Measurements from ENCODE around the gene PPP6R2.
"Not testable (repeated sequence)": the region's sequence is repeated elsewhere in the genome, so short reads cannot be mapped to it uniquely, and the experiment has no call there.

Gene PPP6R2

GRCh38 chr22:50432131-50432876 lies 89.2 kb downstream of the PPP6R2 start:
- H3K4me3 ChIP-seq (ENCODE audit: low read depth, low read length): no peak overlapping the region
- DNase-seq (ENCODE audit: low read depth): no peak
- TF ChIP-seq, protein P1, sequence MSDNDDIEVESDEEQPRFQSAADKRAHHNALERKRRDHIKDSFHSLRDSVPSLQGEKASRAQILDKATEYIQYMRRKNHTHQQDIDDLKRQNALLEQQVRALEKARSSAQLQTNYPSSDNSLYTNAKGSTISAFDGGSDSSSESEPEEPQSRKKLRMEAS (IDR thresholded peaks at IDR 0.05; ENCODE audit: low read depth, low read length): no peak
- TF ChIP-seq, protein P2, sequence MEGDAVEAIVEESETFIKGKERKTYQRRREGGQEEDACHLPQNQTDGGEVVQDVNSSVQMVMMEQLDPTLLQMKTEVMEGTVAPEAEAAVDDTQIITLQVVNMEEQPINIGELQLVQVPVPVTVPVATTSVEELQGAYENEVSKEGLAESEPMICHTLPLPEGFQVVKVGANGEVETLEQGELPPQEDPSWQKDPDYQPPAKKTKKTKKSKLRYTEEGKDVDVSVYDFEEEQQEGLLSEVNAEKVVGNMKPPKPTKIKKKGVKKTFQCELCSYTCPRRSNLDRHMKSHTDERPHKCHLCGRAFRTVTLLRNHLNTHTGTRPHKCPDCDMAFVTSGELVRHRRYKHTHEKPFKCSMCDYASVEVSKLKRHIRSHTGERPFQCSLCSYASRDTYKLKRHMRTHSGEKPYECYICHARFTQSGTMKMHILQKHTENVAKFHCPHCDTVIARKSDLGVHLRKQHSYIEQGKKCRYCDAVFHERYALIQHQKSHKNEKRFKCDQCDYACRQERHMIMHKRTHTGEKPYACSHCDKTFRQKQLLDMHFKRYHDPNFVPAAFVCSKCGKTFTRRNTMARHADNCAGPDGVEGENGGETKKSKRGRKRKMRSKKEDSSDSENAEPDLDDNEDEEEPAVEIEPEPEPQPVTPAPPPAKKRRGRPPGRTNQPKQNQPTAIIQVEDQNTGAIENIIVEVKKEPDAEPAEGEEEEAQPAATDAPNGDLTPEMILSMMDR (IDR thresholded peaks at IDR 0.05; ENCODE audit: low read depth, low read length): no peak
- TF ChIP-seq POLR2A (IDR thresholded peaks at IDR 0.05; ENCODE audit: extremely low read depth, insufficient read length) (no peak), MYC (IDR thresholded peaks at IDR 0.05; ENCODE audit: low read depth, low read length) (no peak)

- DNase-seq (ENCODE audit: low read depth); H3K4me3 ChIP-seq (ENCODE audit: low read depth, low read length): not testable (repeated sequence)
Observed at GRCh38 chr22:50432877-50433510, 89.9 kb downstream of the PPP6R2 start.

DNA sequence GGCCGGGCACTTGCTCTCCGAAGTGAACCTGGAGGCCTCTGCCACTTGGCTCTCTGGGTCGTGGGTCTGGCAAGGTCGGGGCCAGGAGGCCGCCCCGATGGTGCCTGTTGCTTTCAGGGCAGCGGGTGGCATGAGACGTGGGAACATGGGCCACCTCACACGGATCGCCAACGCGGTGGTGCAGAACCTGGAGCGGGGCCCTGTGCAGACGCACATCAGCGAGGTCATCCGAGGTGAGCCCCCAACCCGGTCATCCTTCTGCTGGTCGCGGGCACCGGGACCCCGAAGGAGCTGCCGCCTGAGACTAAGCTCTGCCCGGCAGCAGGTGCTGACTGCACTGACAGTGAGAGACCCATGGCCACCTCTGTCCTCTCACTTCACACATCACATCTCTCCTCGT lies 91.7 kb downstream of the PPP6R2 start:
- no peak for DNase-seq (ENCODE audit: low read depth)
- TF ChIP-seq, protein P1 (IDR thresholded peaks at IDR 0.05; ENCODE audit: low read depth, low read length): no peak
- no peak for TF ChIP-seq MYC (IDR thresholded peaks at IDR 0.05; ENCODE audit: low read depth, low read length)
- TF ChIP-seq, protein P2 (IDR thresholded peaks at IDR 0.05; ENCODE audit: low read depth, low read length): no peak
- TF ChIP-seq POLR2A (IDR thresholded peaks at IDR 0.05; ENCODE audit: extremely low read depth, insufficient read length): no peak
- H3K4me3 ChIP-seq (ENCODE audit: low read depth, low read length): no peak overlapping the region

GRCh38 chr22:50435291-50436014 lies 92.3 kb downstream of the PPP6R2 start:
- H3K4me3 ChIP-seq (ENCODE audit: low read depth, low read length): no peak overlapping the region
- no peak for DNase-seq (ENCODE audit: low read depth)
- TF ChIP-seq, protein P1 (IDR thresholded peaks at IDR 0.05; ENCODE audit: low read depth, low read length): no peak
- no peak for TF ChIP-seq POLR2A (IDR thresholded peaks at IDR 0.05; ENCODE audit: extremely low read depth, insufficient read length)
- TF ChIP-seq, protein P2 (IDR thresholded peaks at IDR 0.05; ENCODE audit: low read depth, low read length): no peak

DNA sequence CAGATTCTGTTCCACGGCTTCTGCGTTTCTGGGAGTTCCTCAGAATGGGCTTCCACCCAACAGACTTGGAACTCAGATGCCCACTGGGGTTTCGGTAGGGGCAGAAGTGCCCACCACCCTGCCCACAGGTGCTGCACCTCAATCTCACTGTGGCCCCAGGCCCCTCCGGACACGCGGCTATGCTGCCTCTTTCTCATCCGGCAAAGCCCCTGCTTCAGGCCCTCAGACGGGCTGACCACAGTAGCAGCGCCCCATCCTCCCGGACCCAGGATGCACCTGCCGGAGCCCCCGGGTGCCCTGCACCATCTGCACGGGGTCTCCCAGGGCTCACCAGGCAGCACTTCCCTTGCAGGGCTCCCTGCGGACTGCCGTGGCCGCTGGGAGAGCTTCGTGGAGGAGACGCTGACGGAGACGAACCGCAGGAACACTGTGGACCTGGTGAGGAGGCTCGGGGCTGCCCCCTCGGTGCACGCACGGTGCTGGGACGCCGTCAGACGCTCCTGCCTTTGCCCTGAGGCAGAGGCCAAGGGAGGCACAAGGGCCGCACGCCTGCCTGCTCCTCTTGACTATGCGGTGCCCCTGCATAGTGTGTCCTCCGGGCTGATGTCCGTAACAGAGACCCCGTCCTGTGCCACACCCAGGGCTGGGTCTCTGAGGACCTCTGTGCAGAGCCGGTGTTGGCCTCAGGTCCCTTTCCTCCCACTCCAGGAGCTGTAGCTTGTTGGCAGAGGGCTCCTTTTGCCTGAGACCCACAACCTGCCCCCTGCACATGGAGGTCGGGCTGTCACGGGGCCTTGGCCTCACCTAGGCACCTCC lies 93.1 kb downstream of the PPP6R2 start:
- no peak overlapping the region for H3K4me3 ChIP-seq (ENCODE audit: low read depth, low read length)
- TF ChIP-seq, protein P2 (IDR thresholded peaks at IDR 0.05; ENCODE audit: low read depth, low read length): no peak
- TF ChIP-seq, protein P1 (IDR thresholded peaks at IDR 0.05; ENCODE audit: low read depth, low read length): no peak
- no peak for TF ChIP-seq POLR2A (IDR thresholded peaks at IDR 0.05; ENCODE audit: extremely low read depth, insufficient read length)
- no peak for TF ChIP-seq MYC (IDR thresholded peaks at IDR 0.05; ENCODE audit: low read depth, low read length)

More for the DNA sequence above, 93.1 kb downstream of the PPP6R2 start:
- DNase-seq (ENCODE audit: low read depth): no peak

Measured in NB4 (cell line).